HG03442 (cell line): ENCODE measurements around the gene GRID1.

Experiments
- ATAC-seq: cut with Tn5 transposase; IDR thresholded peaks from one replicate; pipeline ENCODE4 v1.9.1; 2021; ENCODE audit warnings: mild to moderate bottlenecking, moderate library complexity; ENCODE audit not compliant: unreplicated experiment

Gene GRID1

DNA sequence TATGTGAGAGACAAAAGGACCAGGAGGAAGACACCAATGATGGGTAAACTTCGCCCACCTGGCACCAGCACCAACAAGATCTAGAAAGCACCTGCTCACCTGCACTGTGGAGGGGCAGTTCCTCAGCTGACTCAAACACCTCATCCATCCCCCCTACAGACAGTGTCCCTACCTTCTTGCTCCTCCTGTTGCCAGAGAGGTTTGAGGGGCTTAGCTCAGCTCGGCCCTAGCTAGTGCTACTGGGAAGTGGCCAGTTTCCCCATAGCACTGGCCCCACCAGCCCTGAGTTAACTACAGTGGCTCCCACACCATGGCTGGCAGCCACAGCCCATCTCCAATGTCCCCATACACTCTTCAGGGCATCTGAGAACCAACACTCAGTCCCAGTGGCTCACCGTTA is 70.8 kb downstream of the GRID1 start:
- ATAC-seq, result no peak

DNA sequence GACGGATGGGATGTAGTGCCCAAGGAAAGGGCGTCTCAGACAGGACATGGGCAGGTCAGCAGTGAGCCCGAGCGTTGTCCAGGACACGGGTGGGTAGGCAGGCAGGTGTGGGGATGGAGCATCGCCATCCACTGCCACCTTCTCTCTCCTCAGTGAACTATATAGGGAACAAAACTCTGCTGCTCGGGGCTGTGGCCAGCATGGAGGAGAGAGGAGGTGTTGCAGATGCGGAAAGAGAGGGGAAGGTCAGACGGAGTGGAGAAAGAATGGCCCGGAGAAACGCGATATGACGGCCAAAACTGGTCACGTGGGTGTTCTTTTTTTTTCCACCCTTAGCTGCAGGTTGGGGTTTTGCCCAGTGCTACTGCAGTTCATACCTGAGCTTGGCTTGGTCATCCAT is 71.2 kb downstream of the GRID1 start:
- ATAC-seq, result no peak

DNA sequence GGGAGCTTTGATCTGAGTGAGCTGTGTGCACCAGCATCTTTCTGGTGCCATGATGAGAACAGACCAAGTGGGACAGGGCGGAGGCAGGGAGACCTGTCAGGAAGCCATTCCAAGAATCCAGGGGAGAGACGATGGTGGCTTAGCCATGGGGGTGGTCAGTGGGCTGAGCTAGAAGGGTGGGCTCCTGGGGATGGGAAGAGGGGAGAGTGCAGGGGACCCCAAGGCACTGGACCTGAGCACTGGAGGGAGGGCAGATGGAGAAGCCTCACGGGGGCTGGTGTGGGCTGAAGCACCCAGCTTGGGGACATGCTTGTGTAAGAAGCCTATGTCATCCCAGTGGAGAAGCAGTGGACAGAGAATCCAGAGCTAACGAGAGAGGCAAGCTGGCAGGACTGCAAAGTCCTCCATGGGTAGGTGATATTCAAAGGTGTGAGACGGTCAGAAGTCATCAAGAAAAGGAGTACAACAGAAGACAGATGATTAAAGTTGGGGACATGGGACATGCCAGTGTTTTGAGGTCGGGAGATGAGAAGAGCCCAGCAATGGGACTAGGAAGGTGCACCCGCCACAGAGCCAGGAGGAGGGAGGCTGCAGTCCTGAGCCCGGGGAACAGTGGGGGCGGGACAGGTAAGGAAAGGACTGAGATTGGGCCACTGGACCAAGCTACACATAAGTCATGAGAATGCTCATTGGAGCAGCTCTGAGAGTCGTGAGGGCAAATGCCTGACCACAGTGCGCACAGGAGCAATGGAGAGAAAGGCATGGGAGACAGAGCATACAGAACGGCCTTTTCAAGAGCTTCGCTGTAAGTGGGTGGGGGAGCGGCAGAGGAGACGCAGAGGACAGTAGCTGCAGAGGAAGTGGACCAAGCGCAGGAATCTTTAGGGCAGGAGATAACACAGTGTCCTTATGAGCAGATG is 72.0 kb downstream of the GRID1 start:
- ATAC-seq, result no peak

- ATAC-seq, result no peak
Observed at GRCh38 chr10:86293396-86293791, 73.2 kb downstream of the GRID1 start.

DNA sequence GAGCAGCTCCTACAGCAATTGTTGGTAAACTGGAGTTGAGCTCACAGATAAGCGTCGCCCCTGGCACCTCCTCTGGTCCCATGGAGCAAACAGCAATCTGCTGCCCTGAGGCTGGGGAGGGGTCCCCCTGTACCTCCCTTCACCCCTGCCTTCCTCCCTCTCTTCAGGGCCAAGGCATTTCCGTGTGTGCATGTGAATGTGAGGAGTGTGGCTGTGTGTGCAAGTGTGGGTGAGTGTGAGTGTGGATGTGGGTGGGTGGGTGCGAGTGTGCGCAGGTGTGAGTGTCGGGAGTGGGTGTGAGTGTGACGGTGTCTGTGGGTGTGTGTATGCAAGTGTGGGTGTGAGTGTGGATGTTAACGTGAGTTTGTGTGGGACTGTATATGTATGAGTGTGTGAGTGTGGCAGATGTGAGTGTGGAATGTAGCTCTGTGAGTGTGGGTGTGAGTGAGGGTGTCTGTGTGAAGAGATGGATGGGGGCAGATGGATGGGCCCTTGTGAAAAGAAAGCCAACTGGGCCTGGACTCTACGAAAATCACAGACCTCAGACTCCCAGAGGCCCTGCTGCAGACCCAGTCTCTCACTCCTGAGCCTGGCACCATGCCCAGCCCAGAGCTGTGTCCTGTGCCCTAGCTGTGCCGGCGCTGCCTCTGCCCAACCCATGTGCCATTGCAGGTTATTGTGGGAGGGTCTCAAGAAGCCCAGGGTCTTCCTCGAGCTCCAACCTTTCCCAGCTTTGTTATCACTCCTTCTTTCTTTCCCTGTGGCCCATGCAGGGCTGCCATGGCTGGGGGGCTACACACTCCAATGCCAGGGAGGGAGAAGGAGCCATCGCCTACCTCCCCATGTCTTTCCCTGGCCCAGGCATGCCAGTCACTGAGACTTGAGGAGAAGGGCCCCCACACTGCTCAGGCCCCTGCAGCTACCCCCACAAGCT is 73.9 kb downstream of the GRID1 start:
- ATAC-seq, result no peak

- ATAC-seq, result no peak
Observed at GRCh38 chr10:86291616-86292340, 74.8 kb downstream of the GRID1 start.

DNA sequence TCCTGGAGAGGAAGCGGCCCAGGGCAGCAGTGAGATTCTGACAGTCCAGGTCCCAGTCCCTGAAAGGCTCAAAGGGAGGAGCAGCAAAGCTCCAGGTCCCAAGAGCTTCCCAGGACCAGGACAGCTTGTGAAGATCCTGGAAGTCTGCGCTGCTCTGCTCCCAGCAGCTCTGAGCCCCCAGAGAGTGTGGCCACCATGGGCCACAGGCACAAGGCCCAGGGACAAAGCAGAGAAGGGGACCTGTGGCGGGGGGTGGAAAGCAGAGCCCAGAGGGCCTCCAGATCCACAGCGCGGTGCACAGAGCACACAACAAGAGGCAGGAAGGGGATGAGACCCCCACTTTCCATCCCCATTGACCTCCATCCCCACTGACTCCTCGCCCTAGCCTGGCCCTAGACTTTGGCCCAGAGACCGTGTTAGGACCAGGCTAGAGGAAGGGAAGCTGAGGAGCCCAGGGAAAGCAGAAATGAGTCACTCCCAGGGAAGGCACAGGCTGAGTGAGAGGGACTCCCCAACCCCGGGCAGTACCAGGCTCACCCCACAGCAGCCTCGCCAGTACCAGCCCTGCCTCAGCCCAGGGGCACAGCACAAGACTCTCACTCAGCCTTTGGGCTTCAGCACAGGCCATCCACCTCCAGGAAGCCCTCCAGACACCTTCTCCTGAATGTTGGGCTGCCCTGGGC is 75.5 kb downstream of the GRID1 start:
- no peak for ATAC-seq

DNA sequence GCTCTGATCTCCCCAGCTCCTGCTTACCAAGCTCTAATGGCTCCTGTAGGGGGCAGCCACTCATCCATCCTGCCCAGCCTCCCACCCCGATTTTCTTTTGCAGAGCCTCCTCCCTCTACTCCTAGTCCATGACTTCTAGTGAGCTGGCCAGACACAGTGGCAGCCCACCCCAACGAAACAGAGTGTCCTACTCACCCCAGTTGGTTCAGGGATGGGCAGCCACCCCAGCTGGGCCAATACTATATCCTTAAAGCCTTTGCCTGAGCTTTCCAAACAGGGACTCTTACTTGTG is 77.1 kb downstream of the GRID1 start:
- no peak for ATAC-seq

GRCh38 chr10:86288695-86289576 is 77.7 kb downstream of the GRID1 start:
- no peak for ATAC-seq

GRCh38 chr10:86287966-86288579 is 78.5 kb downstream of the GRID1 start:
- ATAC-seq, result no peak

GRCh38 chr10:86287110-86287793 is 79.3 kb downstream of the GRID1 start:
- ATAC-seq, result no peak

- no peak for ATAC-seq
Observed at GRCh38 chr10:86286236-86287109, 80.1 kb downstream of the GRID1 start.

DNA sequence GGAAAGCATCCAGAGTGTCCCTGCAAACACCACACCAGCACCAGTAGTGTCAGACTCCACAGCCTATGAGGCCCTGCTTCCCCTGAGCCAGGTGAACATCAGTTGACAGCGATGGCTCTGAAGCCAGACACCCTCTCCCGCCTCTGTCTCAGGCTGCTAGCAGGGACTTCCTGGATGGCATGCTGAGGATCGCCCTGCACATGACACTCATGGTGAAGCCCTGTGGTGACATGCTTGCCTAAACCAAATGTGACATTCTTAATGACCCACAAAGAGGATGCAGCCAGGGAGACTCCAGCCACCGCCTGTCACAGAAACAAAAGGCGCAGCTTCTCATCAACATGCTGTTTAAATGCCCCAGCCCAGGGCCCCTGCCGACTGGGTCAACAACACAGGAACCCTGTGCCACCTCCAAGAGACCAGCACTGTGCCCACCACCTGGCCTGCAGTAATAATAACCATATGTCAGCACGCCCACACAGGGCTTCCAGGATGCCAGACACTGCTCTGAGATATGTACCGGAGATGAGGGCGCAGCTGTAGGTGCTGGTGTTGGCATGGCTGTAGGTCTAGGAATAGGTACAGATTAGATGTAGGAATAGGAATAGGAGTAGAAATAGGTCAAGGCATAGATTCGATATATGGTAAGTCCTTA is 81.3 kb downstream of the GRID1 start:
- ATAC-seq, result no peak

DNA sequence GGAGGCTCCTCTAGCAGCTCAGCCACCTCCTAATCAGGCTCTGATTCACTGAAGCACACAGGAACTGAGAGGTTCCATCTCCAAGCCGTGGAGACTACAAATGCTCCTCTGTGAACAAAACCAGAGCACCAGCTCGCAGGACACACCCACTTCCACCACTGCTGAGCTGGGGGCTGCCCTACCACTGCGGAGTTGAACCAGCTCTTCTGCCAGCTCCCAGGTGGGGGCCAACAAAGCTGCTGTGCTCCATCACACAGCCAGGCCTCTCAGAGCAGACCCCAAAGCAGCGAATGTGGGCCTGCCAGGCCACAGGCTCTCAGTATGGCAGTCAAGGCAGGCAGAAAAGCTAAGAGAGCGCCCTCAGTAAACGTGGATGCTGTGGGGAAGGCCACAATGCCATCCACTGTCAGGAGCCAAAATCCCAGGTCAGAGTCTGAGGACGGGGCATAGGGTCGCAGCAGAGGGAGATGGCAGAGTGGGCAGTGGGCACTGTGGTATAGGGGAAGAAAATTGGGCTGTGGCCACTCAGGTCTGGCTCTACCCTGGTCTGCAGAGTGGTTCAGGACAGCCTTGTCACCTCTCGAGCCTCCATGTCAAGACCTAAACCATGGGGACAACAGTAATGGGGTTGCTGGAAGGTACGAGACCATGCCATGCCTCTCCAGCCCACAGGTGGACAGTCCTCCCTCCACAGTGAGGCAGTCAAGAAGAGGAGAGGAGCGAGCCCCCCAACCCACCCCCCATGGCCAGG is 82.1 kb downstream of the GRID1 start:
- no peak for ATAC-seq

GRCh38 chr10:86283466-86284287 is 82.9 kb downstream of the GRID1 start:
- ATAC-seq, result no peak
